BLaER1 (cell line): ENCODE results near the gene KNDC1.
A peak's percentile ranks its signal among the peaks of the same experiment; 100 is the strongest.
"Not testable (repeated sequence)": the region's sequence is repeated elsewhere in the genome, so short reads cannot be mapped to it uniquely, and the experiment has no call there.

ENCODE experiments used
- H3K27ac ChIP-seq: shearing (Covaris generic); formaldehyde crosslinking; 2 replicates; pipeline ENCODE4 v1.8.1; 2022
- H3K27me3 ChIP-seq: shearing (Covaris generic); formaldehyde crosslinking; 2 replicates; pipeline ENCODE4 v1.8.1; 2022
- H3K36me3 ChIP-seq: shearing (Covaris generic); formaldehyde crosslinking; 2 replicates; pipeline ENCODE4 v1.8.1; 2022
- H3K4me1 ChIP-seq: shearing (Covaris generic); formaldehyde crosslinking; 2 replicates; pipeline ENCODE4 v1.8.1; 2022
- H3K4me2 ChIP-seq: shearing (Covaris generic); formaldehyde crosslinking; 2 replicates; pipeline ENCODE4 v1.8.1; 2022
- H3K4me3 ChIP-seq: shearing (Covaris generic); formaldehyde crosslinking; 2 replicates; pipeline ENCODE4 v1.8.1; 2022
- H3K9ac ChIP-seq: shearing (Covaris generic); formaldehyde crosslinking; 2 replicates; pipeline ENCODE4 v1.8.1; 2022
- H3K9me3 ChIP-seq: shearing (Covaris generic); formaldehyde crosslinking; 2 replicates; pipeline ENCODE4 v1.8.1; 2022
- H4K20me1 ChIP-seq: shearing (Covaris generic); formaldehyde crosslinking; 2 replicates; pipeline ENCODE4 v1.8.1; 2022
- Cebpa-rat ChIP-seq: shearing (Covaris generic); IDR thresholded peaks from 2 replicates; pipeline ENCODE4 v1.8.1; 2022

KNDC1 gene

DNA sequence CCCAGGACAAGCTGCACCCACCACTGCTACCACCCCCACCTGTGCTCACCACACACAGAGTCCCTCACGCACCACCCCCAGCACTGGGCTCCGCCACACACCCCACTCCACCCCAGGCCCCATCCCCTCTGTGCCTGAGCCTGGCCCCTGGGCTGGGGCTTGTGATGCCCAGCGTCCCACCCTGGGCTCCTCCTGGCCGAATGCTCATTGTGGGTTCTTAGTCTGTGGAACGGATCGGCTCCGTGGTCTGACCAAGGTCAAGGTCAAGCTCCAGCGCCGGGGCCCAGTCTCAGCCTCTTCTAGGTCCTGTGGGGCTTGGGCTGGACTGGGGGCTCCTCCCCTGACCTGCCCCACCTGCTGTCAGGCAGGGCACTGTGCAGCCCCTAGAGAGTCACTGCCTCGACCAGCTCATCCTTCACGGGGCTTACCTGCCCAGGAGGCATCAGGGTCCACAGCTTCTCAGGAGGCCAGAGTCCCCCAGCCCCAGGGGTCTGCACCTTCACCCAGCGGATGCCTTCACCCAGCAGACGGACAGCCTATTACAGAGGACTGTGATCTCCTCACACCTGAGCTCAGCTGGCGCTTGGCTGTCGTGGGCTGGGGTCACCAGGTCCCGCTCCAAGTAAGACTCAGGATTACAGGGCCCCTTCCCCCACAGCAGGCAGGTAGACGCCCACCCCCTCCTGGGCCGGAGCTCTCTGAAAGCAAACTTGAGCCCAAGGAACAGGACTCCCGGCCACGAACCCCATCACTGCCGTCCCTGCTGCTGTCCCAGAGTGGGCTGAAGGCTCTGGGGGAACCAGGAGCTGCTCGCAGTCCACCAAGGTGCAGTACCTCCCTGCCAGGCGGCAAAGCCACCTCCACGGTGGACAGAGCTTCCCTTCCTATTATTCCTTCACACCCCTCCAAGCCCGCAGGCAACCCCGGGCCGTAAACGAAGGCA is 54.7 kb downstream of the KNDC1 start:
- H3K4me1 ChIP-seq = peaks cover 32% of the 10 kb centered on the region
- TF ChIP-seq Cebpa-rat = no peak

GRCh38 chr10:133215586-133215985 is 55.6 kb downstream of the KNDC1 start:
- no peaks in the 10 kb centered on the region for H3K9me3 ChIP-seq
- no peak overlapping the region for H3K9ac ChIP-seq
- H4K20me1 ChIP-seq = peaks cover 14% of the 10 kb centered on the region; the same call in 1 of the 2 replicates
- H3K4me2 ChIP-seq = no peak overlapping the region
- H3K36me3 ChIP-seq = no peaks in the 10 kb centered on the region
- peaks cover 29% of the 10 kb centered on the region; the same call in 1 of the 2 replicates for H3K27me3 ChIP-seq
- no peak overlapping the region for H3K27ac ChIP-seq
- H3K4me1 ChIP-seq = peaks cover 31% of the 10 kb centered on the region
- H3K4me3 ChIP-seq = no peak overlapping the region
- no peak for TF ChIP-seq Cebpa-rat

More for the DNA sequence above, 54.7 kb downstream of the KNDC1 start:
- no peak overlapping the region for H3K4me2 ChIP-seq
- peaks cover 14% of the 10 kb centered on the region; the same call in 1 of the 2 replicates for H4K20me1 ChIP-seq
- H3K9me3 ChIP-seq = no peaks in the 10 kb centered on the region
- no peak overlapping the region for H3K27ac ChIP-seq
- H3K27me3 ChIP-seq = peaks cover 28% of the 10 kb centered on the region; the same call in 1 of the 2 replicates
- H3K4me3 ChIP-seq = no peak overlapping the region
- no peak overlapping the region for H3K9ac ChIP-seq
- no peaks in the 10 kb centered on the region for H3K36me3 ChIP-seq

- no peak overlapping the region for H3K27ac ChIP-seq
- H3K36me3 ChIP-seq = no peaks in the 10 kb centered on the region
- H3K9ac ChIP-seq = no peak overlapping the region
- TF ChIP-seq Cebpa-rat = no peak
- H3K4me3 ChIP-seq = no peak overlapping the region
- H3K27me3 ChIP-seq = peaks cover 25% of the 10 kb centered on the region; the same call in 1 of the 2 replicates
- H3K4me2 ChIP-seq = no peak overlapping the region
- peaks cover 28% of the 10 kb centered on the region for H3K4me1 ChIP-seq
- H3K9me3 ChIP-seq = no peaks in the 10 kb centered on the region
- peaks cover 14% of the 10 kb centered on the region; the same call in 1 of the 2 replicates for H4K20me1 ChIP-seq
These were observed 56.8 kb downstream of the KNDC1 start for GRCh38 chr10:133216776-133217175.

DNA sequence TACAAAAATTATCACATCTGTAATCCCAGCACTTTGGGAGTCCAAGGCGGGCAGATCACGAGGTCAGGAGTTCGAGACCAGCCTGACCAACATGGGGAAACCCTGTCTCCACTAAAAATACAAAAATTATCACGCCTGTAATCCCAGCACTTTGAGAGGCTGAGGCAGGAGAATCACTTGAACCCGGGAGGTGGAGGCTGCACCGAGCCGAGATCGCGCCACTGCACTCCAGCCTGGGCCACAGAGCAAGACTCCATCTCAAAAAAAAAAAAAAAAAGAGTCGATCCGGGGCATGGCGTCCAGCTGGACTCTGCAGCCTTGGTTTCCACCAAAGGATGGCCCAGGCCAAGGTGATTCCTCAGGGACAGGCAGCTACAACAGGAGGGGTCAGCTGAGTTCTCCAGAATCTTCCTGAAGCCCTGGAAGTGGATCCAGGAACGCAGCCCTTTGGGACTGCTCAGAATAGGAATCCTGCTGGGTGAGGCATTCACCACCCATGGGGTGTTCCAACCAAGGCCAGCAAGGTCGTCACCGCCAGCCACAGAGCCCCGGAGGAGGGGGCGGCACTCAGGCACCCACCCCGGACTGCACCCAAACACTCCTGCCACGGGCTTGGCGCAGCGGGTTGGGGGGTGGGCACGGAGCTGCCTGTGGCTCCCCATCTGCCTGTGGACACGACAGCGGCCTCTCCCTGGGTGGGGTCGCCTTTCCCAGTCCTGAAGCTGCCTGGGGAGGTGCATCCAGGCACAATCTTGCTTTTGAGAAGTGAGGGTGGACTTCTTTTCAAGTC is 58.0 kb downstream of the KNDC1 start:
- Histone ChIP-seq H3K36me3 (no peaks in the 10 kb centered on the region), H3K9ac (no peak overlapping the region), H3K4me1 (peaks cover 23% of the 10 kb centered on the region), H3K27ac (no peak overlapping the region), H3K4me3 (no peak overlapping the region), H3K9me3 (no peaks in the 10 kb centered on the region), H3K4me2 (no peak overlapping the region), H3K27me3 (peaks cover 19% of the 10 kb centered on the region; the same call in 1 of the 2 replicates), H4K20me1 (peaks cover 14% of the 10 kb centered on the region; the same call in 1 of the 2 replicates)
- no peak for TF ChIP-seq Cebpa-rat

DNA sequence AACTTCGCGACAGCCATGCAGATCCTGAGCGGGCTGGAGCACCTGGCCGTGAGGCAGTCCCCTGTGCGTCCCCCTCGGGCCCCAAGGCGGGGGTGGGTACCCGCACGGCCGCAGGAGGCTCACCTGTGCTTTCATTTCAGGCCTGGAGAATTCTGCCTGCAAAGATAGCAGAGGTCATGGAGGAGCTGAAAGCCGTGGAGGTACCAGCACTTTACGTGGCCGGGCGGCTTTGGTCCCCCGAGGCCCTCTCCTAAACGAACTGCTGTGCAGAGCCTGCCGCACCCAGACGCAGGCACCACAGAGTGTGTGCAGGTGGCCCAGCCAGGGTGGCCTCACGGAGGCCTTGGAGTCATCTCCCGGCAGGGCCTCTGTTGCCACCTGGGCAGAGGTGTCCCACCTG is 58.9 kb downstream of the KNDC1 start:
- Histone ChIP-seq H3K9me3 (no peaks in the 10 kb centered on the region), H4K20me1 (peaks cover 12% of the 10 kb centered on the region; the same call in 1 of the 2 replicates), H3K4me1 (peaks cover 20% of the 10 kb centered on the region), H3K27ac (no peak overlapping the region), H3K4me3 (no peak overlapping the region), H3K27me3 (0 out of 2 replicates have a peak, but pooled peaks cover 13% of the 10 kb centered on the region), H3K36me3 (no peaks in the 10 kb centered on the region), H3K4me2 (peak overlapping the region; percentile 77), H3K9ac (no peak overlapping the region)
- no peak for TF ChIP-seq Cebpa-rat

DNA sequence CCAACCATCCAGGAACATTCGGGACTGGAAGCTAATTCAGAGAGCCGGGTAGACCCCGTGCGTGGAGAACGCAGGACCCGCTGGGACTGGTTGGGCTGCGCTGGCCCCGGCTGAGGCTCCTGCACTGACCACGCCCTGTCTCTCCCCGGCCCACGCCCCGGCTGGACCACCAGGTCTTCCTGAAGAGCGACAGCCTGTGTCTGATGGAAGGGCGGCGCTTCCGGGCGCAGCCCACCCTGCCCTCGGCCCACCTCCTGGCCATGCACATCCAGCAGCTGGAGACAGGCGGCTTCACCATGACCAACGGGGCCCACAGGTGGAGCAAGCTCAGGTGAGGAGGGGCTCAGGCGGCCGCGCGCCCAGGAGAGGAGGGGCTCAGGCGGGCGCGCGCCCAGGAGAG is 59.8 kb downstream of the KNDC1 start:
- H3K4me1 ChIP-seq = peaks cover 26% of the 10 kb centered on the region
- H3K4me3 ChIP-seq = no peak overlapping the region
- no peak for TF ChIP-seq Cebpa-rat
- no peaks in the 10 kb centered on the region for H3K36me3 ChIP-seq
- H4K20me1 ChIP-seq = peaks cover 9% of the 10 kb centered on the region; the same call in 1 of the 2 replicates
- peaks cover 10% of the 10 kb centered on the region; the same call in 1 of the 2 replicates for H3K27me3 ChIP-seq
- peak overlapping the region; percentile 77 for H3K4me2 ChIP-seq
- H3K9me3 ChIP-seq = no peaks in the 10 kb centered on the region
- no peak overlapping the region for H3K27ac ChIP-seq
- no peak overlapping the region for H3K9ac ChIP-seq

DNA sequence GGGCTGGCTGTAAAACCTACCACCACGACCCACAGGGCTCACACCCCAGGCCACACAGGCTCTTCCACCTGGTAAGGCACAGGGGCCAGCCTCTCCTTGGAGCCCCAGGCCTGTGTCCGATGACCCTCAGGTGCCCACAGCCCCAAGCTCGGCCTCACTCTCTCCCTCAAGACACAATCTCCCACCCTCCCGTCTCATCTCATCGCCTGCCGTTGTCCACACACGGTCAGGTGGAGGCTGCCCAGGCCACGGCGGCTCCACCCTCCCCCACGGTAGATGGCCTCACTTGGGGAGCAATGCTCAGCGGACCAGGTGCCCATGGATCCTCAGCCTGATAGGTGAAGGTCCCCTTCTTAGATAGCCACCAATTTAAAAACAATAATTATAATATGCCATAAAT is 61.3 kb downstream of the KNDC1 start:
- H4K20me1 ChIP-seq = peaks cover 9% of the 10 kb centered on the region; the same call in 1 of the 2 replicates
- H3K27ac ChIP-seq = no peak overlapping the region
- H3K4me3 ChIP-seq = no peak overlapping the region
- H3K4me1 ChIP-seq = peaks cover 41% of the 10 kb centered on the region
- H3K36me3 ChIP-seq = no peaks in the 10 kb centered on the region
- TF ChIP-seq Cebpa-rat = no peak
- H3K4me2 ChIP-seq = no peak overlapping the region
- H3K9ac ChIP-seq = no peak overlapping the region
- peaks cover 20% of the 10 kb centered on the region for H3K27me3 ChIP-seq
- H3K9me3 ChIP-seq = no peaks in the 10 kb centered on the region

GRCh38 chr10:133221756-133222155 is 61.7 kb downstream of the KNDC1 start:
- peaks cover 12% of the 10 kb centered on the region; the same call in 1 of the 2 replicates for H4K20me1 ChIP-seq
- H3K36me3 ChIP-seq, H3K9me3 ChIP-seq, H3K9ac ChIP-seq, H3K27ac ChIP-seq, H3K4me3 ChIP-seq, H3K4me2 ChIP-seq: not testable (repeated sequence)
- H3K27me3 ChIP-seq = peaks cover 25% of the 10 kb centered on the region
- H3K4me1 ChIP-seq = peaks cover 46% of the 10 kb centered on the region

GRCh38 chr10:133224076-133224475 is 64.1 kb downstream of the KNDC1 start:
- Histone ChIP-seq H3K9me3 (no peaks in the 10 kb centered on the region), H3K9ac (no peak overlapping the region), H3K4me1 (peaks cover 38% of the 10 kb centered on the region), H3K4me2 (no peak overlapping the region), H3K4me3 (no peak overlapping the region), H3K27me3 (peaks cover 43% of the 10 kb centered on the region), H3K27ac (no peak overlapping the region), H3K36me3 (no peaks in the 10 kb centered on the region), H4K20me1 (peaks cover 13% of the 10 kb centered on the region; the same call in 1 of the 2 replicates)
- no peak for TF ChIP-seq Cebpa-rat
